SK-N-SH (cell line): ENCODE data around the gene SLC6A3. TPM values are rescaled to one million over a fixed set of nuclear protein-coding genes. Genes with fewer than 3 reads are reported as not detected.

Experiments used
- CTCF ChIA-PET: fragments of 300-600, 350-600 bp; formaldehyde crosslinking; extraction: SDS; loops from one replicate; lab custom pipeline; 2021; lab: Yijun Ruan, JAX
- POLR2A ChIA-PET: fragments of 350-600 bp; sonication (Branson Sonifier 250); formaldehyde crosslinking; extraction: SDS; loops from one replicate; lab custom pipeline; 2020; ENCODE audit warnings: antibody characterized with exemption, inconsistent platforms; lab: Yijun Ruan, JAX
- DNase-seq: peaks from one replicate; pipeline ENCODE4 v3.0.0; 2012
- H2AFZ ChIP-seq: fragments of 200-600 bp; sonication (generic); 2 replicates; pipeline ENCODE4 v1.8.1; 2016; ENCODE audit warnings: antibody characterized with exemption, mild to moderate bottlenecking, low read depth
- H3F3A ChIP-seq: fragments of 200-600 bp; sonication (generic); replicated peaks from 2 replicates; pipeline ENCODE3; 2016; ENCODE audit warnings: antibody characterized with exemption, mild to moderate bottlenecking; ENCODE audit not compliant: insufficient read depth
- H3K27ac ChIP-seq, 2 experiments: fragments of 200-500 bp in 1 of 2; fragments of 200-600 bp in 1 of 2; sonication (Bioruptor generic) in 1 of 2; sonication (generic), shearing (Covaris generic) in 1 of 2; 2 replicates each; pipeline versions ENCODE4 v1.5.1 to v1.6.1; 2014 to 2016; ENCODE audit warnings: low read depth in 2 of 2, inconsistent platforms in 1 of 2, low read length in 1 of 2, mild to moderate bottlenecking in 1 of 2, mixed read lengths in 1 of 2
- H3K27me3 ChIP-seq: fragments of 200-600 bp; sonication (generic), shearing (Covaris generic); 2 replicates; pipeline ENCODE4 v1.6.1; 2016; ENCODE audit warnings: mixed run types; ENCODE audit not compliant: insufficient read depth
- H3K36me3 ChIP-seq, 2 experiments: fragments of 200-500 bp in 1 of 2; fragments of 200-600 bp in 1 of 2; sonication (Bioruptor generic) in 1 of 2; sonication (generic) in 1 of 2; replicated peaks in 1 of 2; 2 replicates each; pipeline versions ENCODE3 to v1.5.1; 2014 to 2016; ENCODE audit warnings: low read length in 1 of 2, mild to moderate bottlenecking in 1 of 2; ENCODE audit not compliant: insufficient read depth in 2 of 2, control insufficient read depth in 1 of 2
- H3K4me1 ChIP-seq, 2 experiments: fragments of 200-500 bp in 1 of 2; fragments of 200-600 bp in 1 of 2; sonication (Bioruptor generic) in 1 of 2; sonication (generic), shearing (Covaris generic) in 1 of 2; 2 replicates each; pipeline versions ENCODE4 v1.5.1 to v1.6.1; 2014 to 2016; ENCODE audit warnings: low read depth in 1 of 2, low read length in 1 of 2, mixed run types in 1 of 2; ENCODE audit not compliant: insufficient read depth in 2 of 2, control insufficient read depth in 1 of 2
- H3K4me2 ChIP-seq: fragments of 200-600 bp; sonication (generic), shearing (Covaris generic); 2 replicates; pipeline ENCODE4 v1.6.1; 2017; ENCODE audit warnings: mixed run types
- H3K4me3 ChIP-seq, 2 experiments: fragments of 200-500 bp in 1 of 2; fragments of 200-600 bp in 1 of 2; sonication (Bioruptor generic) in 1 of 2; sonication (generic), shearing (Covaris generic) in 1 of 2; 2 replicates each; pipeline versions ENCODE4 v1.5.1 to v1.8.1; 2014 to 2016; ENCODE audit warnings: low read depth in 2 of 2, inconsistent platforms in 1 of 2, low read length in 1 of 2, mild to moderate bottlenecking in 1 of 2, mixed read lengths in 1 of 2, moderate library complexity in 1 of 2
- H3K79me2 ChIP-seq: fragments of 200-600 bp; sonication (generic); 2 replicates; pipeline ENCODE4 v1.8.1; 2017; ENCODE audit warnings: mild to moderate bottlenecking; ENCODE audit not compliant: insufficient read depth
- H3K9ac ChIP-seq: fragments of 200-600 bp; sonication (generic); 2 replicates; pipeline ENCODE4 v1.6.1; 2017; ENCODE audit warnings: mixed run types
- H3K9me2 ChIP-seq: fragments of 200-600 bp; sonication (generic); 2 replicates; pipeline ENCODE4 v1.6.1; 2017; ENCODE audit warnings: mixed run types
- H3K9me3 ChIP-seq: fragments of 200-600 bp; sonication (generic); 2 replicates; pipeline ENCODE4 v1.6.1; 2017; ENCODE audit warnings: mixed run types, mild to moderate bottlenecking, moderate library complexity
- H4K20me1 ChIP-seq: fragments of 200-600 bp; sonication (generic); 2 replicates; pipeline ENCODE4 v1.6.1; 2017; ENCODE audit warnings: mild to moderate bottlenecking, mixed run types; ENCODE audit not compliant: insufficient read depth
- CTCF ChIP-seq: fragments of 200-600 bp; sonication (generic); IDR thresholded peaks from 2 replicates; pipeline ENCODE4 v1.6.1; 2017; ENCODE audit warnings: antibody characterized with exemption, mild to moderate bottlenecking, moderate library complexity
- ELF1 ChIP-seq: IDR thresholded peaks from 2 replicates; pipeline ENCODE4 v1.4.0; 2012
- FOXM1 ChIP-seq: IDR thresholded peaks from 2 replicates; pipeline ENCODE4 v1.4.0; 2012; ENCODE audit warnings: low read depth, mild to moderate bottlenecking
- GABPA ChIP-seq: IDR thresholded peaks from 2 replicates; pipeline ENCODE4 v1.4.0; 2012; ENCODE audit warnings: low read depth, mild to moderate bottlenecking
- GATA2 ChIP-seq: sonication (generic); formaldehyde crosslinking; IDR thresholded peaks from 2 replicates; pipeline ENCODE4 v1.5.0; 2020; ENCODE audit warnings: mild to moderate bottlenecking, missing genetic modification reagents
- IRF3 ChIP-seq: fragments of 150-350 bp; IDR thresholded peaks from 2 replicates; pipeline ENCODE4 v1.6.1; 2016; ENCODE audit warnings: mild to moderate bottlenecking, low read depth, low read length
- JUND ChIP-seq: IDR thresholded peaks from 2 replicates; pipeline ENCODE4 v1.4.0; 2012
- MEF2A ChIP-seq: IDR thresholded peaks from 2 replicates; pipeline ENCODE4 v1.4.0; 2012; ENCODE audit warnings: low read depth, borderline replicate concordance
- NFIC ChIP-seq: IDR thresholded peaks from 2 replicates; pipeline ENCODE4 v1.4.0; 2012; ENCODE audit warnings: borderline replicate concordance
- NRF1 ChIP-seq: IDR thresholded peaks from 2 replicates; pipeline ENCODE4 v1.6.1; 2012; ENCODE audit warnings: low read depth, mild to moderate bottlenecking, low read length
- RAD21 ChIP-seq: IDR thresholded peaks from 2 replicates; pipeline ENCODE4 v1.6.1; 2012; ENCODE audit warnings: mild to moderate bottlenecking, low read length
- REST ChIP-seq: IDR thresholded peaks from 2 replicates; pipeline ENCODE4 v1.6.1; 2012; ENCODE audit warnings: mild to moderate bottlenecking, low read depth, low read length, moderate library complexity
- RFX5 ChIP-seq: IDR thresholded peaks from 2 replicates; pipeline ENCODE4 v1.6.1; 2012; ENCODE audit warnings: mild to moderate bottlenecking, improper control_type of control experiment, low read length
- SMC3 ChIP-seq: IDR thresholded peaks from 2 replicates; pipeline ENCODE4 v1.6.1; 2012; ENCODE audit warnings: low read depth, low read length, improper control_type of control experiment
- TAF1 ChIP-seq: IDR thresholded peaks from 2 replicates; pipeline ENCODE4 v1.6.1; 2012; ENCODE audit warnings: low read depth, mild to moderate bottlenecking, low read length, moderate library complexity, borderline replicate concordance
- USF1 ChIP-seq: IDR thresholded peaks from 2 replicates; pipeline ENCODE4 v1.4.0; 2012; ENCODE audit warnings: low read depth, borderline replicate concordance
- USF2 ChIP-seq: fragments of 150-350 bp; IDR thresholded peaks from 2 replicates; pipeline ENCODE4 v1.6.1; 2017; ENCODE audit warnings: antibody characterized with exemption, low read length, low read depth, borderline replicate concordance
- ZBTB33 ChIP-seq: IDR thresholded peaks from 2 replicates; pipeline ENCODE4 v1.4.0; 2012; ENCODE audit warnings: low read depth, borderline replicate concordance
- WGBS: methylation state at CpG from one replicate; pipeline ENCODE4 v1.1.6; 2017; ENCODE audit warnings: low lambda C conversion rate; 5-methylcytosine and 5-hydroxymethylcytosine counted together
- polyA plus RNA-seq, 3 experiments: library from polyadenylated mRNA; depleted of rRNA; stranded (reverse); fragments of >200 nt; gene quantifications; 2 replicates each; pipeline ENCODE4 v1.2.3, GENCODE V29; 2012

The SLC6A3 gene
- polyA plus RNA-seq, 1 of the 3 experiments (the other 2 are of a cell fraction) = not detected

- TF ChIP-seq CTCF = no peak
- no peak for TF ChIP-seq IRF3
- TF ChIP-seq ELF1 = no peak
- TF ChIP-seq SMC3 = no peak
- no peak for TF ChIP-seq REST
Observed at GRCh38 chr5:1478271-1479035, 33.2 kb upstream of the SLC6A3 start (continued).

- H3K27ac ChIP-seq = no peak overlapping the region
- 0 out of 2 replicates have a peak, but pooled peaks cover 4% of the 10 kb centered on the region for H4K20me1 ChIP-seq
- H3K79me2 ChIP-seq = no peaks in the 10 kb centered on the region
- H3K4me3 ChIP-seq = no peak overlapping the region
- H3K4me2 ChIP-seq = no peak overlapping the region
- H3K9me2 ChIP-seq = no peaks in the 10 kb centered on the region
- DNase-seq = no peak
- H2AFZ ChIP-seq = no peak overlapping the region
- CTCF ChIA-PET = no interaction called here
- H3K27me3 ChIP-seq = no peaks in the 10 kb centered on the region
- H3K9ac ChIP-seq = no peak overlapping the region
- peaks cover 3 to 61% of the 10 kb centered on the region in 2 experiments for H3K36me3 ChIP-seq
- no peaks in the 10 kb centered on the region for H3K4me1 ChIP-seq
- H3K9me3 ChIP-seq = no peaks in the 10 kb centered on the region
- WGBS = 92% methylated on average over 13 of the region's 16 CpGs
- TF ChIP-seq FOXM1 (no peak), ZBTB33 (no peak), RFX5 (no peak), RAD21 (no peak), USF1 (no peak), GABPA (no peak), USF2 (no peak), IRF3 (no peak), NRF1 (no peak), MEF2A (no peak), TAF1 (no peak), GATA2 (no peak), NFIC (no peak), JUND (no peak)
- POLR2A ChIA-PET = no interaction called here
- no peaks in the 10 kb centered on the region for H3F3A ChIP-seq
Observed at GRCh38 chr5:1477341-1477740, 32.1 kb upstream of the SLC6A3 start.
